Activated CD4-positive, alpha-beta T cell treated with anti-CD3 and anti-CD28 coated beads, Interleukin-2, amount 10 ng/mL, durations not matched to agents 7 days and 5 days (primary cell): ENCODE measurements around the gene MAN1B1. TPM values are rescaled to one million over a fixed set of nuclear protein-coding genes. Genes with fewer than 3 reads are reported as not detected.

Experiments used
- CTCF ChIA-PET: fragments of 350-600 bp; sonication (Branson Sonifier 250); formaldehyde crosslinking; loops from one replicate; lab custom pipeline; 2021; ENCODE audit warnings: antibody characterized with exemption; lab: Charles Lee
- POLR2A ChIA-PET: fragments of 350-600 bp; sonication (Branson Sonifier 250); formaldehyde crosslinking; loops from one replicate; lab custom pipeline; 2021; ENCODE audit warnings: antibody characterized with exemption; lab: Charles Lee
- DNase-seq: peaks from one replicate; pipeline ENCODE4 v3.0.0-alpha.2; 2020
- H3K27ac Mint-ChIP-seq: one replicate; pipeline ENCODE4 v1.8.0; 2021; ENCODE audit warnings: mild to moderate bottlenecking, moderate library complexity, mixed read lengths
- H3K27me3 Mint-ChIP-seq: one replicate; pipeline ENCODE4 v1.8.0; 2021; ENCODE audit warnings: mixed read lengths
- H3K36me3 Mint-ChIP-seq: one replicate; pipeline ENCODE4 v1.8.0; 2021; ENCODE audit warnings: low read depth, mixed read lengths
- H3K4me1 Mint-ChIP-seq: one replicate; pipeline ENCODE4 v1.8.0; 2021; ENCODE audit warnings: mixed read lengths
- H3K4me3 Mint-ChIP-seq: one replicate; pipeline ENCODE4 v1.8.0; 2021; ENCODE audit warnings: mild to moderate bottlenecking, moderate library complexity, mixed read lengths
- H3K9me3 Mint-ChIP-seq: one replicate; pipeline ENCODE4 v1.8.0; 2021; ENCODE audit warnings: mixed read lengths
- total RNA-seq, 2 experiments: library from RNA; stranded (reverse); gene quantifications; one replicate each; pipeline ENCODE4 v1.2.3, GENCODE V29; 2021

Gene MAN1B1
- total RNA-seq, 2 experiments from 2014 or later = 43.0 to 55.0 TPM

GRCh38 chr9:137075275-137075775, 11.5 kb upstream of the MAN1B1 start:
- no peak for DNase-seq
- H3K4me3 Mint-ChIP-seq = no peak overlapping the region
- ChIA-PET POLR2A (no interaction called here), CTCF (interaction anchor here (1.6 kb wide), 1 partner anchor 21 kb away, joined by 8 read pairs; no protein-coding TSS in a partner anchor)
- H3K4me1 Mint-ChIP-seq = peaks cover 19% of the 10 kb centered on the region
- no peak overlapping the region for H3K27ac Mint-ChIP-seq
- peaks cover 3% of the 10 kb centered on the region for H3K36me3 Mint-ChIP-seq
- no peaks in the 10 kb centered on the region for H3K9me3 Mint-ChIP-seq
- no peaks in the 10 kb centered on the region for H3K27me3 Mint-ChIP-seq

GRCh38 chr9:137076636-137077009, 10.2 kb upstream of the MAN1B1 start:
- peaks cover 10% of the 10 kb centered on the region for H3K4me1 Mint-ChIP-seq
- H3K9me3 Mint-ChIP-seq = no peaks in the 10 kb centered on the region
- H3K27ac Mint-ChIP-seq = no peak overlapping the region
- no peak for DNase-seq
- peak overlapping the region; percentile 66 for H3K4me3 Mint-ChIP-seq
- ChIA-PET POLR2A (no interaction called here), CTCF (interaction anchor here (0.6 to 2.7 kb wide), 8 partner anchors 9 to 349 kb away, joined by 3 to 20 read pairs (median 4); partner anchors contain the start of genes MAN1B1 and NPDC1)
- H3K36me3 Mint-ChIP-seq = peaks cover 6% of the 10 kb centered on the region
- H3K27me3 Mint-ChIP-seq = no peaks in the 10 kb centered on the region

- no peaks in the 10 kb centered on the region for H3K27me3 Mint-ChIP-seq
- DNase-seq = peak; percentile 69
- ChIA-PET CTCF (interaction anchor here (0.6 to 2.7 kb wide), 9 partner anchors 9 to 350 kb away, joined by 3 to 20 read pairs (median 4); partner anchors contain the start of genes MAN1B1 and NPDC1), POLR2A (no interaction called here)
- H3K36me3 Mint-ChIP-seq = peaks cover 10% of the 10 kb centered on the region
- peaks cover 6% of the 10 kb centered on the region for H3K4me1 Mint-ChIP-seq
- H3K9me3 Mint-ChIP-seq = no peaks in the 10 kb centered on the region
- H3K27ac Mint-ChIP-seq = peak within 1 kb of the TSS; percentile 50
- peak within 1 kb of the TSS; percentile 74 for H3K4me3 Mint-ChIP-seq
Observed at GRCh38 chr9:137077010-137077747, 9.6 kb upstream of the MAN1B1 start, which contains the start of gene UAP1L1. Gene UAP1L1 (plus strand): TSS chr9:137077517. CDS start chr9:137077533, 16 bp downstream.

DNA sequence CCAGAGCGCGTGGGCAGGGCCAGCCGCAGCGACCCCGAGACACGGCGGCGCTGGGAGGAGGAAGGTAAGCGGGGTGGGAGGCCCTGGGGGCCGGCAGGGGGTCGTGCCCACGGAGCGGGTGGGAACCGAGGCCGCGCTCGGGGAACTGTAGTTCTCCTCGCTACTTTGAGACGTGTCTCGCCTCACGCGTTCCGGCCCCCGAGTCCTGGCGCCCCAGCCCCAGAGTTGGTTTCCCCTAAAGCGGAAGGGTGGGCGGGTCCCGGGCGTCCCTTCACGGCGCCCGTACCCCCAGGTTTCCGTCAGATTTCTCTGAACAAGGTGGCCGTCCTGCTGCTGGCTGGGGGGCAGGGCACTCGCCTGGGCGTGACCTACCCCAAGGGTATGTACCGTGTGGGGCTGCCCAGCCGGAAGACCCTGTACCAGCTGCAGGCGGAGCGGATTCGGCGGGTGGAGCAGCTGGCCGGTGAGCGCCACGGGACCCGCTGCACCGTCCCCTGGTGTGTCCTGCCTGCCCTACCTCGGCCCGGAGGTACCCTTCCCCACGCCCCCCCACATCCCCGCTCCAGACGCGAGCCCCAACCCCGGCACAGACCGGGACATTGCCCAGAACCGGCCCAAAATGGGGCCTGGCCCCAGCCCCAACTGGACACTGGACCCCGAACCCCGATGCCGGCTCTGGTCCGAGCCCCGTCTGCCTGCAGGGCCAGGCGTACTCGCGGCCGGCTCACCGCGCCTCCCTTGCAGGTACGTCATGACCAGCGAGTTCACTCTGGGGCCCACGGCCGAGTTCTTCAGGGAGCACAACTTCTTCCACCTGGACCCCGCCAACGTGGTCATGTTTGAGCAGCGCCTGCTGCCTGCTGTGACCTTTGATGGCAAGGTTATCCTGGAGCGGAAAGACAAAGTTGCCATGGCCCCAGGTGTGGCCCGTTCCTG, 8.8 kb upstream of the MAN1B1 start:
- H3K9me3 Mint-ChIP-seq = no peaks in the 10 kb centered on the region
- POLR2A ChIA-PET = no interaction called here
- peak; percentile 52 for DNase-seq
- H3K4me1 Mint-ChIP-seq = peaks cover 6% of the 10 kb centered on the region
- H3K27ac Mint-ChIP-seq = peak overlapping the region; percentile 50
- H3K27me3 Mint-ChIP-seq = no peaks in the 10 kb centered on the region
- CTCF ChIA-PET = interaction anchor here (1.0 to 2.7 kb wide), 5 partner anchors 8 to 48 kb away, joined by 3 to 20 read pairs (median 8); partner anchors contain the start of gene MAN1B1
- H3K4me3 Mint-ChIP-seq = peak overlapping the region; percentile 74
- H3K36me3 Mint-ChIP-seq = peaks cover 10% of the 10 kb centered on the region

- ChIA-PET POLR2A (no interaction called here), CTCF (interaction anchor here (0.6 to 2.7 kb wide), 2 partner anchors 9 to 12 kb away, joined by 5 to 20 read pairs; partner anchors contain the start of gene SAPCD2)
- no peak for DNase-seq
- H3K4me1 Mint-ChIP-seq = peaks cover 8% of the 10 kb centered on the region
- no peaks in the 10 kb centered on the region for H3K27me3 Mint-ChIP-seq
- H3K36me3 Mint-ChIP-seq = peaks cover 13% of the 10 kb centered on the region
- no peaks in the 10 kb centered on the region for H3K9me3 Mint-ChIP-seq
- H3K27ac Mint-ChIP-seq = no peak overlapping the region
- peak overlapping the region; percentile 74 for H3K4me3 Mint-ChIP-seq
Observed at GRCh38 chr9:137078701-137079400, 7.9 kb upstream of the MAN1B1 start.

GRCh38 chr9:137079401-137079787, 7.4 kb upstream of the MAN1B1 start:
- ChIA-PET CTCF (interaction anchor here (0.6 to 0.9 kb wide), 3 partner anchors 9 to 28 kb away, joined by 3 to 5 read pairs (median 3); partner anchors contain the start of gene SAPCD2), POLR2A (no interaction called here)
- Mint-ChIP-seq H3K27ac (no peak overlapping the region), H3K4me3 (peak overlapping the region; percentile 30), H3K27me3 (no peaks in the 10 kb centered on the region), H3K4me1 (peaks cover 11% of the 10 kb centered on the region), H3K9me3 (no peaks in the 10 kb centered on the region), H3K36me3 (peaks cover 14% of the 10 kb centered on the region)
- DNase-seq = no peak

DNA sequence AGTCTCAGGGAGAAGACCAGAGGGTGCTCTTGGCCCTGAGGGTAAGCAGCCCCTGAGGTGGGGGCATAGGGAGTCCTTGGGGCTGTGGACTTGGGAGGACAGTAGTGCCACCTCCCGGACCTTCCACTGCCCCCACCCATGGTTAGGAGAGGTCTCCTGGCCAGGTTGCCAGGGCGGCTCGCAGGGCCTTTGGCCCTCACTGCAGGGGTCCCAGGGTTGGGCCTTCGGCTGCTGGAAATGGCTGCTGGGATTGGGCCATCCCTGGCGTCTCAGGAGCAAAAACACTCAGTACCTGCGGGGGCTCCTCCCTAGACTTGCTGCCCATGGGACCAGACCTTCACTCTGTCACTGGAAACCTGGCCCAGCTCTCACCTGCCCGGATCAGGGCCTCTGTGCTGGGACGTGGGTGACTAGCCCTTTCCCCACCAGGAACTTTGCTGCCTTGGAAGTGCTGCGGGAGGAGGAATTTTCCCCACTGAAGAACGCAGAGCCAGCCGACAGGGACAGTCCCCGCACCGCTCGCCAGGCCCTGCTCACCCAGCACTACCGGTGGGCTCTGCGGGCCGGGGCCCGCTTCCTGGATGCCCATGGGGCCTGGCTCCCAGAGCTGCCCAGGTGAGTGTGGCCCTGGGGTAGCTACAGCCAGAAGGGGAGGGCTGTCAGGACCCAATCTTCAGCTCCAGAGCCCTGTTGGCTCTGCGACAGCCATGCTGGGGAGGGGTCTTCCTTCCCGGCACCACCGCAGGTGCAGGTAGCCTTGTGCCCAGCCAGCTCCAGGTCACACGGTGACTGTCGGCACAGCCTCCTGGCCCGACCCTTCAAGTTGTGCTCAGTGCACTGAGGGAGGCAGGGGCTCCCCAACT, 6.3 kb upstream of the MAN1B1 start:
- CTCF ChIA-PET = interaction anchor here (0.8 to 2.5 kb wide), 3 partner anchors 11 to 27 kb away, joined by 3 to 9 read pairs (median 5); partner anchors contain the start of gene SAPCD2
- Mint-ChIP-seq H3K27ac (no peak overlapping the region), H3K4me1 (peaks cover 16% of the 10 kb centered on the region), H3K36me3 (peaks cover 14% of the 10 kb centered on the region), H3K9me3 (no peaks in the 10 kb centered on the region), H3K4me3 (peak overlapping the region; percentile 30), H3K27me3 (no peaks in the 10 kb centered on the region)
- no peak for DNase-seq
- POLR2A ChIA-PET = no interaction called here

DNA sequence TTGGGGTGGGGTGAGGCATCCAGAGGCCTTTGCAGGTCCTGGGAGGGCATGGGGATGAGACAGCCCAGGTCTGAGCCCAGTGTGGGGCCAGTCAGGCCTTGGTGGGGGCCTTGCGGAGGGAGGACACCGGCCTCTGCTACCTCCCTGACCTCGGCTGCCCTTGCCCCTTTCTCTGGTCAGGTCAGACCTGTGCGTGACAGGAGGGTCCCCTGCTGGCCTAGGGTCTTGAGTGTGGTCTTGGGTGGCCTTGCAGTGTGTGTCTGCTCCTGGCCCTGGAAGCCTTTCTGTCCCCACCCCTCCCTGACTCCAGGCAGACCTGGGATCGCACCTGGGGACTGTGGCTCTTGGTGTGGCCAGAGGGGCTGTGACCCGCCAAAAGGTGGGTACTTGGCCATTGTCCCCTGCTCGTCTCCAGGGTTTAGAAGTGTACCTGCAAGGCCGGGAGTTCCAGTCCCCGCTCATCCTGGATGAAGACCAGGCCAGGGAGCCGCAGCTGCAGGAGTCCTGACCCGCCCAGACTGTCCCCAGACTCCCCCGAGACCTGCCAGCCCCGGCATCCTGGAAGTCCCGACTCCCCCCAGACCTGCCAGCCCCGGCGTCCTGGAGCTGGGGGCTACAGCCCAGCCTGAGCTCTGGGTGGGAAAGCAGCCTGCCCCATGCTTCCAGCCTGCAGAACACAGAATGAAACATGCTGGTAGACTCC, 4.4 kb upstream of the MAN1B1 start:
- Mint-ChIP-seq H3K36me3 (peaks cover 14% of the 10 kb centered on the region), H3K27ac (no peak overlapping the region), H3K4me1 (peaks cover 21% of the 10 kb centered on the region), H3K4me3 (no peak overlapping the region), H3K27me3 (no peaks in the 10 kb centered on the region), H3K9me3 (no peaks in the 10 kb centered on the region)
- no peak for DNase-seq
- ChIA-PET CTCF (interaction anchor here (0.8 to 2.5 kb wide), 4 partner anchors 11 to 154 kb away, joined by 3 to 9 read pairs (median 4); partner anchors contain the start of gene SAPCD2), POLR2A (interaction anchor here (0.6 kb wide), 1 partner anchor 179 kb away, joined by 4 read pairs; no protein-coding TSS in a partner anchor)

DNA sequence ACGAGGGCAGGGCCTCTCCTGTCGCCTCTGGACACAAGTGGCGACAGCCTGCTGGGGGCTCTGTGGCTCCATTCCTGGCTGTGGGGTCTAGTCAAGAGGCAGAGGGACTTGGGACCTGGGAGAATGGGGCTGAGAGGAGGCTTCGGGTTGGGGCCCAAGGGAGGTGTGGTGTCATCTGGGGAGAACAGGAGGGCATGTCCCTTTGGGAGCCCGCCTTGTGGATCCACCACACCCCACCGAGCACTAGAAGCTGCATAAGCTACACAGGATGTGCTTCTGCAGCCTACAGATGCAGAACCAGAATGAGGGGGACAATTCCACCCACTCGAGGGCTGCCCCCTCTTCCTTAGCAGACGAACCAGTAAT, 3.9 kb upstream of the MAN1B1 start:
- no peaks in the 10 kb centered on the region for H3K27me3 Mint-ChIP-seq
- no peak overlapping the region for H3K4me3 Mint-ChIP-seq
- ChIA-PET CTCF (interaction anchor here (1.2 to 2.0 kb wide), 4 partner anchors 13 to 154 kb away, joined by 3 to 5 read pairs (median 4); partner anchors contain the start of gene SAPCD2), POLR2A (no interaction called here)
- peaks cover 14% of the 10 kb centered on the region for H3K36me3 Mint-ChIP-seq
- no peaks in the 10 kb centered on the region for H3K9me3 Mint-ChIP-seq
- no peak for DNase-seq
- no peak overlapping the region for H3K27ac Mint-ChIP-seq
- H3K4me1 Mint-ChIP-seq = peaks cover 26% of the 10 kb centered on the region

- DNase-seq = no peak
- Mint-ChIP-seq H3K36me3 (peaks cover 17% of the 10 kb centered on the region), H3K9me3 (no peaks in the 10 kb centered on the region), H3K4me1 (peaks cover 32% of the 10 kb centered on the region), H3K4me3 (no peak overlapping the region), H3K27me3 (no peaks in the 10 kb centered on the region), H3K27ac (peak overlapping the region; percentile 64)
- ChIA-PET CTCF (interaction anchor here (1.1 to 2.0 kb wide), 5 partner anchors 12 to 153 kb away, joined by 3 to 6 read pairs (median 4); partner anchors contain the start of gene SAPCD2), POLR2A (no interaction called here)
Observed at GRCh38 chr9:137083394-137084004, 3.3 kb upstream of the MAN1B1 start.
